NCI-H1436 (cell line): ENCODE measurements around the gene ANO6.

ENCODE experiments used
- DNase-seq: peaks from one replicate; lab custom pipeline; 2025; lab: John Stamatoyannopoulos, UW

Gene ANO6

GRCh38 chr12:45407981-45408728, 192.3 kb downstream of the ANO6 start:
- no peak for DNase-seq

GRCh38 chr12:45408729-45409114, 192.8 kb downstream of the ANO6 start:
- no peak for DNase-seq

GRCh38 chr12:45409966-45410365, 194.1 kb downstream of the ANO6 start:
- no peak for DNase-seq

- DNase-seq, result no peak
Measured at GRCh38 chr12:45411626-45412025, 195.7 kb downstream of the ANO6 start.

- no peak for DNase-seq
Measured at GRCh38 chr12:45415393-45415817, 199.5 kb downstream of the ANO6 start.

GRCh38 chr12:45416126-45416525, 200.2 kb downstream of the ANO6 start:
- no peak for DNase-seq

- DNase-seq, result no peak
Measured at GRCh38 chr12:45418520-45418919, 202.6 kb downstream of the ANO6 start.

GRCh38 chr12:45419317-45419814, 203.5 kb downstream of the ANO6 start:
- DNase-seq, result no peak

- no peak for DNase-seq
Measured at GRCh38 chr12:45421736-45422135, 205.8 kb downstream of the ANO6 start.

GRCh38 chr12:45423931-45424330, 208.0 kb downstream of the ANO6 start:
- DNase-seq, result no peak

GRCh38 chr12:45425426-45425825, 209.5 kb downstream of the ANO6 start:
- DNase-seq, result no peak

- no peak for DNase-seq
Measured at GRCh38 chr12:45426294-45426693, 210.4 kb downstream of the ANO6 start.

- no peak for DNase-seq
Measured at GRCh38 chr12:45427042-45427441, 211.1 kb downstream of the ANO6 start.

- DNase-seq, result no peak
Measured at GRCh38 chr12:45429831-45430230, 213.9 kb downstream of the ANO6 start.

GRCh38 chr12:45431126-45431525, 215.2 kb downstream of the ANO6 start:
- DNase-seq, result no peak

GRCh38 chr12:45432710-45433109, 216.8 kb downstream of the ANO6 start:
- DNase-seq, result no peak

- DNase-seq, result no peak
Measured at GRCh38 chr12:45433441-45433868, 217.6 kb downstream of the ANO6 start.

- no peak for DNase-seq
Measured at GRCh38 chr12:45434094-45434493, 218.2 kb downstream of the ANO6 start.

GRCh38 chr12:45435945-45436710, 220.2 kb downstream of the ANO6 start:
- DNase-seq, result no peak

- no peak for DNase-seq
Measured at GRCh38 chr12:45439039-45439438, 223.1 kb downstream of the ANO6 start.

GRCh38 chr12:45446013-45446412, 230.1 kb downstream of the ANO6 start:
- DNase-seq, result no peak

- no peak for DNase-seq
Measured at GRCh38 chr12:45458238-45458637, 242.3 kb downstream of the ANO6 start.
